ENCODE results near the gene CLP1. TPM values are rescaled to one million over a fixed set of nuclear protein-coding genes. Genes with fewer than 3 reads are reported as not detected.

Gene CLP1
- polyA plus RNA-seq, 1 donor from 2014 or later: 18.2 TPM

DNA sequence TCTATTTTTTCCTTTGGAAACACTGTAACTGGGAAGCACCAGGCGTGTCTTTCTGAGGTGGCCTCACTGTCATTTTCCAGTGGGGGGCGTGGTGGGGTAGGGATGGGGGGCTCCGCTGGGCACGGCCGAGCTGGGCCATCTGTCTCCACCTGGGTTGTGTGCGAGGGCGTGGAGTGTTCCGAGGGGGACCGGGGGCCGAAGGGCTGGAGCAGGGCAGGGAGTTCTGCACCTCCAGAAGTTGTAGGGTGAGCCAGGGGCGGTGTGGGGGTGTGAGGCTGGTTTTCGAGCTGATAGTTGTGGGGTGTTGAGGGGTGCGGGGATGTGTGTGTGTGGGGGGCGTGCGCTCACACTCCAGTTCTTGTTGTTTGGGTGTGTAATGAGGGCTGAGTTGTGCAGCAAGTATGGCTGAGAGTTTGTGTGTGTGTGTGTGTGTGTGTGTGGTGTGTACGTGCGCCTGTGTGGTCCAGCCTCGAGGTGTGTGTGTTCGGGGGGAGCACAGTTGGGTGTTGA is 18.7 kb upstream of the CLP1 start:
- H3K9me2 ChIP-seq (ENCODE audit: insufficient read depth, low read length): no peaks in the 10 kb centered on the region
- H4K20me1 ChIP-seq (ENCODE audit: insufficient read depth): no peaks in the 10 kb centered on the region
- no peaks in the 10 kb centered on the region for H3F3A ChIP-seq (ENCODE audit: insufficient read depth, low read length, poor library complexity, severe bottlenecking)
- H3K79me2 ChIP-seq (replicated peaks; ENCODE audit: insufficient read depth, low read length): peaks cover 36% of the 10 kb centered on the region
- H3K9me3 ChIP-seq (ENCODE audit: low read length): no peaks in the 10 kb centered on the region
- no peak for TF ChIP-seq MXI1 (conservative IDR thresholded peaks at IDR 0.05; ENCODE audit: poor library complexity, severe bottlenecking)
- peak; percentile 40 for TF ChIP-seq POLR2AphosphoS5 (IDR thresholded peaks at IDR 0.05)
- no peak for TF ChIP-seq EP300 (conservative IDR thresholded peaks at IDR 0.05; ENCODE audit: poor library complexity, severe bottlenecking)
- no peak for TF ChIP-seq EZH2 (IDR thresholded peaks at IDR 0.05; ENCODE audit: borderline replicate concordance, insufficient read depth, low read length, poor library complexity, severe bottlenecking)
- H3K4me3 ChIP-seq (ENCODE audit: low read length): peak overlapping the region; percentile 96
- peak overlapping the region; percentile 96 for H3K9ac ChIP-seq (ENCODE audit: low read length)
- H3K4me2 ChIP-seq (ENCODE audit: low read length): peak overlapping the region; percentile 71
- peak overlapping the region; percentile 92 for H3K27ac ChIP-seq (ENCODE audit: low read length)
- H2AFZ ChIP-seq (ENCODE audit: low read depth, low read length): peak overlapping the region; percentile 56
- H3K36me3 ChIP-seq (ENCODE audit: insufficient read depth, low read length): no peaks in the 10 kb centered on the region
- H3K27me3 ChIP-seq (ENCODE audit: insufficient read depth, low read depth, low read length): no peaks in the 10 kb centered on the region

GRCh38 chr11:57639321-57640067 is 18.1 kb upstream of the CLP1 start:
- no peak for TF ChIP-seq EZH2 (IDR thresholded peaks at IDR 0.05; ENCODE audit: borderline replicate concordance, insufficient read depth, low read length, poor library complexity, severe bottlenecking)
- TF ChIP-seq EP300 (conservative IDR thresholded peaks at IDR 0.05; ENCODE audit: poor library complexity, severe bottlenecking): no peak
- no peak for TF ChIP-seq SMC3 (conservative IDR thresholded peaks at IDR 0.05; ENCODE audit: poor library complexity)
- no peak for TF ChIP-seq TAF1 (IDR thresholded peaks at IDR 0.05; ENCODE audit: low read depth)
- TF ChIP-seq, protein P1, sequence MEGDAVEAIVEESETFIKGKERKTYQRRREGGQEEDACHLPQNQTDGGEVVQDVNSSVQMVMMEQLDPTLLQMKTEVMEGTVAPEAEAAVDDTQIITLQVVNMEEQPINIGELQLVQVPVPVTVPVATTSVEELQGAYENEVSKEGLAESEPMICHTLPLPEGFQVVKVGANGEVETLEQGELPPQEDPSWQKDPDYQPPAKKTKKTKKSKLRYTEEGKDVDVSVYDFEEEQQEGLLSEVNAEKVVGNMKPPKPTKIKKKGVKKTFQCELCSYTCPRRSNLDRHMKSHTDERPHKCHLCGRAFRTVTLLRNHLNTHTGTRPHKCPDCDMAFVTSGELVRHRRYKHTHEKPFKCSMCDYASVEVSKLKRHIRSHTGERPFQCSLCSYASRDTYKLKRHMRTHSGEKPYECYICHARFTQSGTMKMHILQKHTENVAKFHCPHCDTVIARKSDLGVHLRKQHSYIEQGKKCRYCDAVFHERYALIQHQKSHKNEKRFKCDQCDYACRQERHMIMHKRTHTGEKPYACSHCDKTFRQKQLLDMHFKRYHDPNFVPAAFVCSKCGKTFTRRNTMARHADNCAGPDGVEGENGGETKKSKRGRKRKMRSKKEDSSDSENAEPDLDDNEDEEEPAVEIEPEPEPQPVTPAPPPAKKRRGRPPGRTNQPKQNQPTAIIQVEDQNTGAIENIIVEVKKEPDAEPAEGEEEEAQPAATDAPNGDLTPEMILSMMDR (IDR thresholded peaks at IDR 0.05; ENCODE audit: poor library complexity, severe bottlenecking): no peak
- TF ChIP-seq POLR2AphosphoS5 (IDR thresholded peaks at IDR 0.05): no peak
- TF ChIP-seq REST (IDR thresholded peaks at IDR 0.05; ENCODE audit: borderline replicate concordance): no peak
- TF ChIP-seq MXI1 (conservative IDR thresholded peaks at IDR 0.05; ENCODE audit: poor library complexity, severe bottlenecking): no peak
- no peaks in the 10 kb centered on the region for H3K27me3 ChIP-seq (ENCODE audit: insufficient read depth, low read depth, low read length)
- H3K9ac ChIP-seq (ENCODE audit: low read length): peak overlapping the region; percentile 96
- H3K9me2 ChIP-seq (ENCODE audit: insufficient read depth, low read length): no peaks in the 10 kb centered on the region
- peak overlapping the region; percentile 71 for H3K4me2 ChIP-seq (ENCODE audit: low read length)
- H3K9me3 ChIP-seq (ENCODE audit: low read length): no peaks in the 10 kb centered on the region
- peak overlapping the region; percentile 96 for H3K4me3 ChIP-seq (ENCODE audit: low read length)
- peak overlapping the region; percentile 92 for H3K27ac ChIP-seq (ENCODE audit: low read length)
- H3K79me2 ChIP-seq (replicated peaks; ENCODE audit: insufficient read depth, low read length): peaks cover 36% of the 10 kb centered on the region
- H3K36me3 ChIP-seq (ENCODE audit: insufficient read depth, low read length): no peaks in the 10 kb centered on the region
- no peaks in the 10 kb centered on the region for H3F3A ChIP-seq (ENCODE audit: insufficient read depth, low read length, poor library complexity, severe bottlenecking)
- no peak overlapping the region for H2AFZ ChIP-seq (ENCODE audit: low read depth, low read length)
- no peaks in the 10 kb centered on the region for H4K20me1 ChIP-seq (ENCODE audit: insufficient read depth)
